Gastrocnemius medialis (tissue), 4 donors: ENCODE data around the gene SH3GL1. TPM values are rescaled to one million over a fixed set of nuclear protein-coding genes. Genes with fewer than 3 reads are reported as not detected.

Experiments
- ATAC-seq, 2 donors: fragments of 150-250 bp; one replicate each; pipeline ENCODE4 v1.9.1; 2016
- DNase-seq, 2 donors: peaks; one replicate each; pipeline ENCODE4 v3.0.0-alpha.2; 2019
- H3K27ac ChIP-seq, 4 donors: fragments of 200-600 bp; sonication (generic); 1 replicate in 1 of 4; 2 replicates in 3 of 4; pipeline ENCODE4 v1.5.1; 2016 to 2018; ENCODE audit warnings: mild to moderate bottlenecking in 2 of 4, moderate library complexity in 1 of 4
- H3K27me3 ChIP-seq, 3 donors: fragments of 200-600 bp; sonication (generic) in 2 of 3; 1 replicate in 1 of 3; 2 replicates in 2 of 3; pipeline versions ENCODE4 v1.5.1 to v1.6.0; 2016 to 2019; ENCODE audit warnings: mild to moderate bottlenecking in 1 of 3, moderate library complexity in 1 of 3
- H3K36me3 ChIP-seq, 2 donors: fragments of 200-600 bp; sonication (generic) in 1 of 2; one replicate each; pipeline ENCODE4 v1.5.1; 2017 to 2018
- H3K4me1 ChIP-seq, 2 donors: fragments of 200-600 bp; sonication (generic) in 1 of 2; one replicate each; pipeline ENCODE4 v1.5.1; 2016 to 2017; ENCODE audit warnings: mild to moderate bottlenecking in 2 of 2
- H3K4me3 ChIP-seq, 4 donors: fragments of 200-600 bp; sonication (generic) in 3 of 4; 1 replicate in 1 of 4; 2 replicates in 3 of 4; pipeline ENCODE4 v1.5.1; 2016 to 2019; ENCODE audit warnings: mild to moderate bottlenecking in 2 of 4
- H3K9me3 ChIP-seq, 3 donors: fragments of 200-600 bp; sonication (generic) in 2 of 3; 1 replicate in 1 of 3; 2 replicates in 2 of 3; pipeline ENCODE4 v1.5.1; 2016 to 2019
- POLR2A ChIP-seq, 2 donors: fragments of 450-650 bp; IDR thresholded peaks; one replicate each; pipeline ENCODE4 v1.6.1; 2017; ENCODE audit warnings: antibody characterized with exemption in 2 of 2, mild to moderate bottlenecking in 2 of 2, moderate library complexity in 2 of 2
- in situ Hi-C, 4 donors: fragments of 200-750 bp; cut with MboI; loops; one replicate each; pipeline versions ENCODE4 v1.15.0 to v1.8.0; 2017; ENCODE audit warnings: low sequenced_read_pairs in 4 of 4
- intact Hi-C: fragments of 100-400 bp; cut with DNase I; formaldehyde crosslinking; loops from one replicate; pipeline ENCODE4 v1.15.1; 2023; ENCODE audit warnings: low total_unique reads
- total RNA-seq, 4 donors: library from RNA; depleted of rRNA; stranded (reverse); fragments of >200 nt; gene quantifications; one replicate each; pipeline versions ENCODE4 v1.1.0 to v1.2.3, GENCODE V29; 2016
- TF ChIP-seq, protein P1 (sequence below), 5 experiments: fragments of 450-650 bp in 3 of 5; fragments of 200-600 bp in 2 of 5; sonication (generic) in 2 of 5; IDR thresholded peaks in 4 of 5; conservative IDR thresholded peaks in 1 of 5; 1 replicate in 4 of 5; 2 replicates in 1 of 5; pipeline ENCODE4 v1.5.1; 2016 to 2019; ENCODE audit warnings: antibody characterized with exemption in 5 of 5, mild to moderate bottlenecking in 3 of 5, moderate library complexity in 3 of 5

The SH3GL1 gene
- total RNA-seq, 4 donors from 2014 or later, result 11.6 to 19.4 (median 15.8) TPM

GRCh38 chr19:4342615-4343369 lies 57.6 kb downstream of the SH3GL1 start:
- peak; percentile 97 to 98 for ATAC-seq
- DNase-seq, result peak; percentile 98 to 99
- TF ChIP-seq, protein P1, sequence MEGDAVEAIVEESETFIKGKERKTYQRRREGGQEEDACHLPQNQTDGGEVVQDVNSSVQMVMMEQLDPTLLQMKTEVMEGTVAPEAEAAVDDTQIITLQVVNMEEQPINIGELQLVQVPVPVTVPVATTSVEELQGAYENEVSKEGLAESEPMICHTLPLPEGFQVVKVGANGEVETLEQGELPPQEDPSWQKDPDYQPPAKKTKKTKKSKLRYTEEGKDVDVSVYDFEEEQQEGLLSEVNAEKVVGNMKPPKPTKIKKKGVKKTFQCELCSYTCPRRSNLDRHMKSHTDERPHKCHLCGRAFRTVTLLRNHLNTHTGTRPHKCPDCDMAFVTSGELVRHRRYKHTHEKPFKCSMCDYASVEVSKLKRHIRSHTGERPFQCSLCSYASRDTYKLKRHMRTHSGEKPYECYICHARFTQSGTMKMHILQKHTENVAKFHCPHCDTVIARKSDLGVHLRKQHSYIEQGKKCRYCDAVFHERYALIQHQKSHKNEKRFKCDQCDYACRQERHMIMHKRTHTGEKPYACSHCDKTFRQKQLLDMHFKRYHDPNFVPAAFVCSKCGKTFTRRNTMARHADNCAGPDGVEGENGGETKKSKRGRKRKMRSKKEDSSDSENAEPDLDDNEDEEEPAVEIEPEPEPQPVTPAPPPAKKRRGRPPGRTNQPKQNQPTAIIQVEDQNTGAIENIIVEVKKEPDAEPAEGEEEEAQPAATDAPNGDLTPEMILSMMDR (IDR thresholded peaks at IDR 0.05 in 4 of 5, conservative IDR thresholded peaks at IDR 0.05 in 1 of 5), result peak in 1 of 5 experiments; percentile 16
- peak; percentile 73 to 85 for TF ChIP-seq POLR2A (IDR thresholded peaks at IDR 0.05)
- peaks cover 10 to 20% of the 10 kb centered on the region in 2 donors for H3K4me1 ChIP-seq
- intact Hi-C loops (loop anchor here (1.0 to 10.0 kb wide), 8 partner anchors 14 to 1448 kb away; partner anchors contain the start of genes DUS3L, EEF2, SH3GL1 and UBXN6), in situ Hi-C loops (no loop called here)
- no peaks in the 10 kb centered on the region for H3K36me3 ChIP-seq
- peak overlapping the region; percentile 89 to 96 (median 94) for H3K27ac ChIP-seq
- peak overlapping the region; percentile 64 to 78 (median 68) for H3K4me3 ChIP-seq
- no peaks in the 10 kb centered on the region for H3K27me3 ChIP-seq
- H3K9me3 ChIP-seq, result no peaks in the 10 kb centered on the region

DNA sequence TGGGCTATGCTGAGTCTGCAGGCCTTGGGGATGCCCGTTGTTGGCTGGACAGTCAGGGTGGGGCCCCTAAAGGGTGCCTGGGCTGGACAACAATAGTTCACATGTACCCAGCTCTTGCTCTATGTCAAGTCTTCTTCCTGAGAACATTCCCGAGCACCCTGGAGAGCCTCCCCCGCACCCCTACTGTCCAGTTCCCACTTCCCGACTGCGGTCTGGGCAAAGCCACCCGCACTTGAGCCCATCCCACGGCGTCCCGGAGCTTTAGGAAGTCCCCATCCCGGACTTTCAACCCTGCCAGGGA lies 58.1 kb downstream of the SH3GL1 start:
- no peaks in the 10 kb centered on the region for H3K27me3 ChIP-seq
- TF ChIP-seq POLR2A (IDR thresholded peaks at IDR 0.05), result no peak
- TF ChIP-seq, protein P1 (IDR thresholded peaks at IDR 0.05 in 4 of 5, conservative IDR thresholded peaks at IDR 0.05 in 1 of 5), result no peak
- peak overlapping the region; percentile 64 to 78 (median 68) for H3K4me3 ChIP-seq
- intact Hi-C loops, result loop anchor here (1.0 to 10.0 kb wide), 7 partner anchors 14 to 1449 kb away; partner anchors contain the start of genes DUS3L, EEF2, SH3GL1 and UBXN6
- peak in 1 of 2 donors; percentile 15 for ATAC-seq
- no peak for DNase-seq
- in situ Hi-C loops, result no loop called here
- H3K36me3 ChIP-seq, result no peaks in the 10 kb centered on the region
- peak overlapping the region; percentile 88 to 96 (median 94) for H3K27ac ChIP-seq
- peaks cover 10 to 20% of the 10 kb centered on the region in 2 donors for H3K4me1 ChIP-seq
- H3K9me3 ChIP-seq, result no peaks in the 10 kb centered on the region

DNA sequence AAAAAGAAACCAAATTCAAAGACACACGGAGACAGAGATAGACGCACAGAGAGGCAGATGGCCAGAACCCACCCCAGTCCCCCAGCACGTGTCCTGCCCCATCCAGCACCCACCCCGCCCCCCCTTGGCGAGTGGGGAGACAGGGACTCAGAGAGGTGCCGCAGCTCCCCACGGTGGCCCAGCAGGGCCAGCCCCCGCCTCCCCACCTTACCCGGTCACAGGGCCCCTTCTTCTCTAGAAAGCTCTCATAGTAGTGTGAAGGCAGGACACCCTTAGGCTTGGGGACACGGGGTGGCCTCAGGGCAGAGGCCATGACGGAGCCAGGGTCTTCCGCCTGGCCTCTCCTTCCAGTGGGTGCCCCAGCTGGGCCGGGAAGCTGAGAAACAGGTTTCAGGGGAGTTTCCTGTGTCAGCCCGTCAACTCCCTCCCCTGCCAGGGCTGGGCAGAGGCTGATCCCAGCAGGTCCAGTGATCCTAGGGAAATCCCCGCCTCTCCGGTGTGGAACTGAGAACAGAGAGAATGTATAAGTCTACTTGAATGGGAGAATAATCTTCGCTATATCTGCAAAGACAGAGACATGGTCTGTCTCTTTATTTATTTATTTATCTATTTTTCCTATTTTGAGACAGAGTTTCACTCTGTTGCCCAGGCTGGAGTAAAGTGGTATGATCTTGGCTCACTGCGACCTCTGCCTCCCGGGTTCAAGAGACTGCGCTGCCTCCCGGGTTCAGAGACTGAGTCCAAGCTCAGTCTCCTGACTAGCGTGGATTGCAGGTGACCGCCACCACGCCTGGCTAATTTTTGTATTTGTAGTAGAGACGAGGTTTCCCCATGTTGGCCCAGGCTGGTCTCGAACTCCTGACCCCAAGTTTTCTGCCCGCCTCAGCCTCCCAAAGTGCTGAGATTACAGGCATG lies 61.6 kb downstream of the SH3GL1 start, which contains the start of gene STAP2:
Gene STAP2, minus strand, starts transcription at position 387 of the 915 bp plus-strand sequence. Its CDS starts 74 bp downstream, at position 313.
- H3K4me3 ChIP-seq, result peak within 1 kb of the TSS; percentile 44 to 53 (median 50)
- DNase-seq (no peak), ATAC-seq (no peak)
- TF ChIP-seq POLR2A (IDR thresholded peaks at IDR 0.05), result no peak
- TF ChIP-seq, protein P1 (IDR thresholded peaks at IDR 0.05 in 4 of 5, conservative IDR thresholded peaks at IDR 0.05 in 1 of 5), result no peak
- no peaks in the 10 kb centered on the region for H3K27me3 ChIP-seq
- H3K36me3 ChIP-seq, result no peaks in the 10 kb centered on the region
- intact Hi-C loops, result no loop called here
- H3K9me3 ChIP-seq, result no peaks in the 10 kb centered on the region
- peaks cover 3 to 9% of the 10 kb centered on the region in 2 donors for H3K4me1 ChIP-seq
- in situ Hi-C loops, result no loop called here
- peak within 1 kb of the TSS in 3 of 4 donors; percentile 39 to 63 (median 40) for H3K27ac ChIP-seq

GRCh38 chr19:4337906-4338440 lies 62.4 kb downstream of the SH3GL1 start:
- DNase-seq (no peak), ATAC-seq (no peak)
- in situ Hi-C loops, result no loop called here
- peak overlapping the region in 3 of 4 donors; percentile 39 to 63 (median 40) for H3K27ac ChIP-seq
- no peaks in the 10 kb centered on the region for H3K36me3 ChIP-seq
- no peak for TF ChIP-seq POLR2A (IDR thresholded peaks at IDR 0.05)
- TF ChIP-seq, protein P1 (IDR thresholded peaks at IDR 0.05 in 4 of 5, conservative IDR thresholded peaks at IDR 0.05 in 1 of 5), result no peak
- H3K27me3 ChIP-seq, result no peaks in the 10 kb centered on the region
- no peaks in the 10 kb centered on the region for H3K9me3 ChIP-seq
- H3K4me1 ChIP-seq, result peaks cover 3 to 9% of the 10 kb centered on the region in 2 donors
- H3K4me3 ChIP-seq, result peak overlapping the region; percentile 44 to 53 (median 50)
- intact Hi-C loops, result no loop called here
